HG02938 (cell line): ENCODE data around the gene ANAPC15.
A peak's percentile ranks its signal among the peaks of the same experiment; 100 is the strongest.

Source experiments
- ATAC-seq: cut with Tn5 transposase; IDR thresholded peaks from one replicate; pipeline ENCODE4 v1.9.1; 2021; ENCODE audit warnings: mild to moderate bottlenecking, moderate library complexity; ENCODE audit not compliant: unreplicated experiment

Gene ANAPC15

GRCh38 chr11:72127923-72128322 is 15.4 kb upstream of the ANAPC15 start:
- no peak for ATAC-seq

GRCh38 chr11:72125956-72126355 is 13.5 kb upstream of the ANAPC15 start:
- no peak for ATAC-seq

GRCh38 chr11:72124046-72124445 is 11.6 kb upstream of the ANAPC15 start:
- ATAC-seq = no peak

DNA sequence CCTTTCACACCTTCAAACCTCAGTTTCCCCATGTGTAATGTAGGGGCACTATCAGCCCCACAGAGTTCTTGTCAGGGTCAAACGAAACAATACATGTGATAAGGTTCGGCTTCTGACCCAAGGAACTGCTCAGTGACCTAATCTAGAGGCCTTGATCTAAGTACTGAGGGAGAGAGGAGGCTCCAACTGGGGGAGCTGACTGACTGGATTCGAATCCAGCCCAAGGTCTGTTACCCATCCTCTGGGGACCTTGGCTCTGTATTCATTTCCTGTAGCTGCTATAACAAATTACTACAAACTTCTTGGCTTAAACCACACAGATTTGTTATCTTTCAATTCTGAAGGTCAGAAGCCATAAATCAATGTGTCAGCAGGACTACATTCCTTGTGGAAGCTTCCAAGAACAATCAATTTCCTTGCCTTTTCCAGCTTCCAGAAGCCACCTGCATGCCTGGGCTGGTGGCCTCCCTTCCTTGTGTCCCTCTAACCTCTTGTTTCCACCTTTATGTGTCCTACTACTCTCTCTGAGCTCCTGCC is 10.7 kb upstream of the ANAPC15 start:
- no peak for ATAC-seq

DNA sequence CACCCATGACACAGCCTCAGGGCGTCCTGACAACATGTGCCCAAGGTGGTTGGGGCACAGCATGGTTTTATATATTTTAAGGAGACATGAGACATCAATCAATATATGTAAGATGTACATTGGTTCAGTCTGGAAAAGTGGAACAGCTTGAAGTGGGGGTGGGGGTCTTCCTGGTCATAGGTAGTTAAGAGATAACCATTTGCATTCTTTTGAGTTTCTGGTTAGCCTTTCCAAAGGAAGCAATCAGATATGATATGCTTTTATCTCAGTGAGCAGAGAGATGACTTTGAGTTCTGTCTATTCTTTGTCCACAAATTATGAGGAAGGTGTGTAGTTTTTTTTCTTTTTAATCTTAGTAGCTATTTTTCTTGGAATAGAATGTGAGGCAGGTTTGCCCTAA is 10.1 kb upstream of the ANAPC15 start:
- no peak for ATAC-seq

DNA sequence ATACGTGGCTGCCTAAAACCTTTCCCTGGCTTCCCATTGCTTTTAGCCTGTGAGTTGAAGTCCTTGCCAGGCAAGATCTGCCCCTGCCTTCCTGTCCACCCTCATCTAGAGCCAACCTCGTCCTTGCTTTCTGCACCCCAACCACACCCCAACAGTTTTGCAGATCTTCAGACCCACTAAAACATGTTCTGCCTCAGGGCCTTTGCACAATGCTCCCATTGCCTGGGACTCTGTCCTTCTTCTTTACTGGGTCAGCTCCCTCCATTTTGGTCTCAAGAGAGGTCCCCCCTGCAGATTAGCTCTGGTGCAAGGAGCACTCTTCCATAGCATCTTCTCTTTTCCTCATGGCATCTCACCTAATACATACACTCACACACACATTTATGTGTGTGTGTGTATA is 8.4 kb upstream of the ANAPC15 start:
- no peak for ATAC-seq

DNA sequence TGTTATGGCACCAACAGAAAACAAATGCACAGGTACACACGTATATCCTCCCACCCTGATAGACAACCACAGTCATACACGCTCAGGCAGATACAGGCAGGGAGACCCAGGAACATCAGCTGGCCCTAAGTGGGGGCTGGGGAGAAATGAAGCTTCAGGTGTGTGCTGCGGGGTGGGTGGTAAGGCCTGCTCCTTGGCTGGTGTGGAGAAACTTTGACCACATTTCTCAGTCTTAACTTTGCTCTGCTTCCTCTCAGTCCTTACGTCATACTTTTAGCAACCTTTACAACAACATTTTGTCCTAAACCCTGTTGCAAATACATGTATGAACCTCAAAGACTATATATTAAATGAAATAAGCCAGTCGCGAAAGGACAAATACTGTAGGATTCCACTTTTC is 6.7 kb upstream of the ANAPC15 start:
- ATAC-seq = no peak

GRCh38 chr11:72116019-72116755 is 3.7 kb upstream of the ANAPC15 start:
- no peak for ATAC-seq

- no peak for ATAC-seq
These were observed 2.1 kb upstream of the ANAPC15 start for GRCh38 chr11:72114570-72114969.

- no peak for ATAC-seq
These were observed 698 bp upstream of the ANAPC15 start for GRCh38 chr11:72112978-72113808.

DNA sequence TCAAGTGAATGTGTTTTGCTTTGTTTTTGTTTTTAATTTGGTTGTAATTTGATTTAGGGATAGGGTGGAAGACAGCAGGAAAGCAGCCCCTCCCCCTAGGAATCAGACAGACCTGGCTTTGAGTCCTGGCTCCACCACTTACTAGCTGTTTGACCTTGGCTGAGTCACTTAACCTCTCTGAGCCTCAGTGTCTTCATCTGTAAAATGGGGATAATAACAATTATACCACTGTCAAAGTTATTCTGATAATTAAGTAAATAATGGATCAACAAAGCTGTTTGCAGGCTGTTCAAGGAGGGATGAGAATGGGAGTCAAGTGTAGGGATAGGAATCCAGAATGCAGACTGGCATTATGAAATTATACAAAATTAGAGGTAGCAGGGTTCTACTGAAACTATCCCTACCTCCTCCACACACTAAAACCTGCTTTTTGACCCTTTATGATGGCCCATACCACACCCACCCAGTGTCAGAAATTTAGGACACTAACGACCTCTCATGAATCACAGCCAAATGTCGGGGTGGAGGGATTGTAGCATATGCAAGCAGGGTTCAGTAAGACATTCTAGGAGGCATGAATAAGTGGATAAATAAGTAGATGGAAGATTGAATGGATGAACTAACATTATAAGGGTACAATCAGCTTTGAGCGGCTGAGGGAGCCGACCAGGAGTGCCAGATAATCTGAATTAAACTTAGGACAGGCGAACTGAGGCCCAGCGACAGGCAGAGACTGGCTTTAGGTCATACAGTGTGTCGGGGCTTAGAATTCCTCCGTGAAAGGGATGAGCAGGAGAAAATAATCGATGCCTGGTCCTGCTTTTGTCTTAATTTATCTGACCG is 974 bp downstream of the ANAPC15 start:
- peak; percentile 1 for ATAC-seq

DNA sequence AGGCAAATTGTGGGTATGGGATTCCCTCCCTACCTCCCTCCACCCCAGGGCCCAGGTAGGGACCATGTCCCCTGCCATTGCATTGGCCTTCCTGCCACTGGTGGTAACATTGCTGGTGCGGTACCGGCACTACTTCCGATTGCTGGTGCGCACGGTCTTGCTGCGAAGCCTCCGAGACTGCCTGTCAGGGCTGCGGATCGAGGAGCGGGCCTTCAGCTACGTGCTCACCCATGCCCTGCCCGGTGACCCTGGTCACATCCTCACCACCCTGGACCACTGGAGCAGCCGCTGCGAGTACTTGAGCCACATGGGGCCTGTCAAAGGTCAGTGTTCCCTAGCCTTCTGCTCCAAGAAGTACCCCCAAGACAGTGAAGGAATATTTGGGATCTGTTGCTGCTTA is 6.6 kb downstream of the ANAPC15 start, which contains the start of gene TOMT:
TSS of gene TOMT (plus strand) at position 37 of the 400 bp plus-strand sequence. CDS start at position 65, 28 bp downstream.
- no peak for ATAC-seq

- ATAC-seq = no peak
These were observed 8.7 kb downstream of the ANAPC15 start for GRCh38 chr11:72103754-72104167.

GRCh38 chr11:72102946-72103753 is 9.3 kb downstream of the ANAPC15 start, which contains the start of gene LAMTOR1:
Gene LAMTOR1 (minus strand): TSS chr11:72103297. CDS start chr11:72103224, 73 bp downstream.
- ATAC-seq = peak; percentile 82

DNA sequence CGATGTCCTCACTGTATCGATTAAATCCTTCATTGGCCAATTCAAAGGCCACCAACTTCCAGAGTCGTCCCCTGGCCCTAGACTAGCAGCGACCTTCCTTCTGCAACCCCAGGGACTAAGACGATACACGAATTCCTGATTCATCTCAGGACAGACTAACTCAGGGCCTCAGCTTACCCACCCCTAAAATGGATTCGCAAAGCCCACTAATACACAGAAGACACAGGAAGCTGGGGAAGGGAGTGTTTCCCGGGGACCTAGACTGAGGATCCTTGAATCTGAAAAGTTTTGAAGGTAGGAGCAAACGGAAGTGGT is 9.9 kb downstream of the ANAPC15 start:
- no peak for ATAC-seq

DNA sequence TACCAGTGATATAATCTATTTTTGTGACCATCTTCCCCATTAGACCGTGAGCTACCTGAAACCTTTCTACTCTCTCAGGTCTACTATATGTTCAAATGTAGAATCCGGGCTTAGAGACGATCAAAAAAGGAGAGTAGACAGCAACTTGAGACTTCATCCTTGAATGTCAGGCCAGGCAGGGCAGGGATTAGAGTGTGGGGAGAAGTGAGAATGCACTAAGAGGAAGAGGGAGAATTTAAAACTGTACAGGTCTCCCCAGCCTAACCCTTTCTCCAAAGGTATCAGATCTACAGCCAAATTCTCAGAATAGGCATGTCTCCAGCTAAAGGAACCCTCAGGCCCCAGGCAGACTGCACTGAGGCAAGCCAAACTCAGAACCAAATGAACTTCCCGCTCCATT is 10.3 kb downstream of the ANAPC15 start:
- ATAC-seq = no peak

- no peak for ATAC-seq
These were observed 12.0 kb downstream of the ANAPC15 start for GRCh38 chr11:72100462-72100861.

DNA sequence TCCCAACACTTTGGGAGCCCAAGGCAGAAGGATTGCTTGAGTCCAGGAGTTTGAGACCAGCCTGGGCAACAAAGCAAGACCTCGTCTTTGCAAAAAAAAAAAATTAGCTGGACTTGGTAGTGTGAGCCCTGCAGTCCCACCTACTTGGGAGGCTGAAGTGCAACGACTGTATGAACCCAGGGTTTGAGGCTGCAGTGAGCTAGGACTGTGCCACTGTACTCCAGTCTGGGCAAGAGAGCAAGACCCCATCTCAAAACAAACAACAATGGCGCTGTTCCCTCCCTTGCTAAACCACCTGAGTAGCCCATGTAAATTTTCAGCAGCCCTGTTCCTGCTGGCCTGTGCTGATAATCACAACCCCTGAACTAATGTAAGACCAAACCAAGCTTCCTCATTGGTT is 12.5 kb downstream of the ANAPC15 start:
- no peak for ATAC-seq

DNA sequence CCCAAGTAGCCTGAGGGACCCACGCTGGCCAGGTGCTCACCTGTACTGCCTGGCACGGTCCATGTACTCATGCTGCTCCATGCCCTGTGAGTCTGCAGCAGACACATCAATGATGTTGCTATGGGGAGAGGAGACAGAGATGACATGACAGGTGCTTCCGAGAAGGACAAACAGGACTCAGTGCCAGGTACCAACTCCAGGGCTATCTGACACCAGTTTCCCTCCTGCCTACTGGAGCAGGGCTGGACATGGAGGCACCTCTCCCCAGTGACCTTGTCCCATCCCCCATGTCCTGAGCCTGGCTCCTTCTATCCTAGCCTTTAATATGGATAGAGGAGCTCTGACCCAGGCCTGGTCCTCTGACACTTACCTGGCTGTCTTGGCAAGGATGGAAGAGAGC is 13.8 kb downstream of the ANAPC15 start:
- no peak for ATAC-seq

DNA sequence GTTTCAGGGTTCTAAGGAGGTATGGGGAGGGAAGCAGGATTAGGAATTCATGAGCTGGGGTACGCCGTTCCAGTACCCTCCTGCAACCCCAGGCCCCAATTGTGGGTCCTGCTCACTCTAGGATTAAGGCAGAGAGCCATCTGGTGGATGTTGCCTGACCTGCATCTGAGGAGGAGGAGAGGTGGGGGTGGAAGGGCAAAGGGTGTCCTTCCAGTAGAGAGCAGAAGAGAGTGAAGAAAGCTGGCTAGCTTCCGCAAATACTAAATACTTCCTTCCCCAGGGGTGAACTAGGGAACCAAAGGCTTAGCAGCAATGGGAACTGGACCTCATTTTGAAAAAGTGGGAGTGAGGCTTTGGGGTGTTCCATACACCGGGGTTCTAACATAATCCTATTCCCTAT is 21.2 kb downstream of the ANAPC15 start:
- ATAC-seq = no peak
